Nephron (organoid): ENCODE results near the gene KCNG2.

Experiments
- H3K27ac Mint-ChIP-seq, 3 experiments: 2 replicates each; pipeline ENCODE4 v1.8.0; 2020; ENCODE audit warnings: mixed read lengths in 3 of 3, mild to moderate bottlenecking in 2 of 3, moderate library complexity in 1 of 3
- H3K27me3 Mint-ChIP-seq: 2 replicates; pipeline ENCODE4 v1.8.0; 2021; ENCODE audit warnings: low read depth, mild to moderate bottlenecking, moderate library complexity, mixed read lengths
- H3K36me3 Mint-ChIP-seq: 2 replicates; pipeline ENCODE4 v1.8.0; 2020; ENCODE audit warnings: low read depth, mixed read lengths
- H3K4me1 Mint-ChIP-seq: 2 replicates; pipeline ENCODE4 v1.8.0; 2020; ENCODE audit warnings: mixed read lengths
- H3K4me3 Mint-ChIP-seq, 3 experiments: 2 replicates each; pipeline ENCODE4 v1.8.0; 2020; ENCODE audit warnings: mild to moderate bottlenecking in 3 of 3, mixed read lengths in 3 of 3, moderate library complexity in 2 of 3
- H3K9me3 Mint-ChIP-seq: 2 replicates; pipeline ENCODE4 v1.8.0; 2020; ENCODE audit warnings: mixed read lengths
- TF ChIP-seq, protein P1 (sequence below), 3 experiments: fragments of 200-600 bp; sonication (generic); IDR thresholded peaks; one replicate each; pipeline ENCODE4 v1.5.0; 2021; ENCODE audit warnings: antibody characterized with exemption in 3 of 3; ENCODE audit not compliant: unreplicated experiment in 3 of 3

The KCNG2 gene

DNA sequence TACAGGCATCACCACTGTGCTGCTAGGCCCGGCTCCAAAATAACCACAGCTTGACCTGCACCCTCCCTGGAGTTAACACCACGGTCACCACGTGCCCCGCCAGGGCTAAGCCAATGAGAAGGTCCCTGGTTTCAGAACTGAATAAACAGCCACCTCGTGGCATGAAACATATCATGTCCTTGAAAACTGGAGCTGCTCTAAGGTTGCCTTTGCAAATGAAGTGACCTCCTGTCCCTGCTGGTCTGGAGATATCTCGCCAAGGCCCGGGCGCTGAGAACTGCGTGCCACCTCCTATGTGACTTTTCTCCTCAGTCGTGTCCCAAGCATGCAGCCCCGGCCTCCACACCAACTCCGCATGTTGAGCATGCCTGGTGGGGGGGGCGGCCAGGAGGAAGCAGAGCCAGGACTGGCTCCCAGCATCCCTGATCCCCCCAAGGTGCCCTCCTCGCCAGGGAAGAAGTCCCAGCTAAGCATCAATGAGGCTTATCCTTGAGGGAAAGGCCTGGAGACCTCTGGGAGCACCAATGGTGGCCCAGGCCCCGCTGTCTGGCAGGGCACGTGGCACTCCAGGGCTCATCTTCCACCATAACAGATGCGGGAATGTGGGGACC, 16.3 kb upstream of the KCNG2 start:
- Mint-ChIP-seq H3K27me3 (peaks cover 64% of the 10 kb centered on the region), H3K9me3 (peaks cover 3% of the 10 kb centered on the region), H3K36me3 (no peaks in the 10 kb centered on the region), H3K4me3 (no peak overlapping the region), H3K4me1 (peaks cover 6% of the 10 kb centered on the region), H3K27ac (no peak overlapping the region)
- TF ChIP-seq, protein P1, sequence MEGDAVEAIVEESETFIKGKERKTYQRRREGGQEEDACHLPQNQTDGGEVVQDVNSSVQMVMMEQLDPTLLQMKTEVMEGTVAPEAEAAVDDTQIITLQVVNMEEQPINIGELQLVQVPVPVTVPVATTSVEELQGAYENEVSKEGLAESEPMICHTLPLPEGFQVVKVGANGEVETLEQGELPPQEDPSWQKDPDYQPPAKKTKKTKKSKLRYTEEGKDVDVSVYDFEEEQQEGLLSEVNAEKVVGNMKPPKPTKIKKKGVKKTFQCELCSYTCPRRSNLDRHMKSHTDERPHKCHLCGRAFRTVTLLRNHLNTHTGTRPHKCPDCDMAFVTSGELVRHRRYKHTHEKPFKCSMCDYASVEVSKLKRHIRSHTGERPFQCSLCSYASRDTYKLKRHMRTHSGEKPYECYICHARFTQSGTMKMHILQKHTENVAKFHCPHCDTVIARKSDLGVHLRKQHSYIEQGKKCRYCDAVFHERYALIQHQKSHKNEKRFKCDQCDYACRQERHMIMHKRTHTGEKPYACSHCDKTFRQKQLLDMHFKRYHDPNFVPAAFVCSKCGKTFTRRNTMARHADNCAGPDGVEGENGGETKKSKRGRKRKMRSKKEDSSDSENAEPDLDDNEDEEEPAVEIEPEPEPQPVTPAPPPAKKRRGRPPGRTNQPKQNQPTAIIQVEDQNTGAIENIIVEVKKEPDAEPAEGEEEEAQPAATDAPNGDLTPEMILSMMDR (IDR thresholded peaks at IDR 0.05; ENCODE audit: unreplicated experiment in 3 of 3), result no peak

DNA sequence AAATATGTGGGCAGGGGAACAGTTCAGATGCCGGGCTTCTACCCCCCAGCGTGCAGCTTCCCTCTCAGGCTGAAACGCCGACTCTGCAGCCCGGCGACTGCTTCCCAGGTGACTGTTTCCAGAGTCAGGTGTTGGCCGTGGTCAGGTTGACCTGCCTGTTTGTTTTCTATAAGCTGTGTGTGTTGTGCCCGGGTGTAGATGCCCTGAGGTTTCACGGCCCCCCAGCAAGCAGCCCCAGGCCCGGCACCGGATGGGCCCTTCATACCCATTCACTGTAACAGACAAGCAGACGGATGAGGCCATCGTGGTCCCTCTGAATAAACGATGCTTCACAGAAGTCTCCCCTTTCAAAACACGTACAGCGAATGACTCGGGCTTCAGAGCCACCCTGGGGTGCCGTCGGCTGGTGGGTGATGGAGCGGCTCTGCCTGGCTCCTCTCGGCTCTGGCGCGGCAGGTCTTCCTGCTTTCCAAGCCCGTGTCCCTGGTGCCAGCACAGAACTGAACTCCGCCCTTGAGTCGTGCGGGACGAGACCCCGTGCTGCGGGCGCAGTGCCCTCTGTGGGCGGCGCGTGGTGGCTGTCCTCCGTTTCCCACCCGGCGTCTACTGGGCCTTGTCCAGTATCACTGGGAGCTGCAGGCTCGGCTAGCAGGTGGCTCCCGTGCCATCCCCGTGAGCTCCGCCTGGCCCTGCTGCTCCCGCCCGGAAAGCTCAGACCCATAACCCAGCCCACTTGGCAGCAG, 15.0 kb upstream of the KCNG2 start:
- Mint-ChIP-seq H3K27ac (no peak overlapping the region), H3K36me3 (no peaks in the 10 kb centered on the region), H3K4me1 (peaks cover 6% of the 10 kb centered on the region), H3K9me3 (no peaks in the 10 kb centered on the region), H3K4me3 (no peak overlapping the region), H3K27me3 (peaks cover 64% of the 10 kb centered on the region)
- TF ChIP-seq, protein P1 (IDR thresholded peaks at IDR 0.05; ENCODE audit: unreplicated experiment in 3 of 3), result no peak

DNA sequence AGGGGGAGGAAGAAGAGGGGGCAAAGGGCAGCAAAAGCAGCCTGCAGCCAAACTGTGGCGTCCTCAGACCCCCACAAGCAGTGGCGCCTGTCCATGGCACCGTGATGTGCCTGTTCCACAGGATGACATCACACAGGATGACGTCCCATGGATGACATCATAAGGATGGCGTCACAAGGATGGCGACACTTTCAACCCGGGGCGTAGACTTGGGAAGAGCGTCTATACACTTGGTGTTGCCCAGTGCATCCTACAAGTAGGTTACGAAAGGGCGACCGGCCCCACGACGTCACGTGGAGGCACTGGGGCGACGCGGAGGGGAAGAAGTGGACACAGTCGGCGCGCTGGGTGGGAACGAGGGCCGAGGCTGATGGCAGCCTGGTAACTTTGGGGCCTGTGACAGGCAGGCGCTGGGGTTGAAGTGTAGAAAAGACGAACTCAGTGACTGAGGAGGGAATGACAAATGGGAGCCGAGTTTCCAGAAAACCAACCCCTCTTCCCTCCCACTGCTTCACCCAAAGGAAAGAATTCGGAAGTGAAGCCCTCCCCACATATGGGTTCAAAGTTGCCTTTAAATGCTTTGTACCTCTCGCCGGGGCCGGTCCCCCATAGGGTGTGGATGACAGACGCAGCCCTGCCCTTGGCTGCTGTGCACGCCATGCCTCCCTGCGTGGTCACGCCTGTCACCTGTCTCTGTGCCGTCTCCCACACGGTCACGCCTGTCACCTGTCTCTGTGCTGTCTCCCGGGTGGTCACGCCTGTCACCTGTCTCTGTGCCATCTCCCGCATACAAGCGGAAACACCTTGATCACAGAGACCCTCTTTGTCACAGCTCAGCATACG, 13.4 kb upstream of the KCNG2 start:
- Mint-ChIP-seq H3K4me3 (no peak overlapping the region), H3K27me3 (peaks cover 64% of the 10 kb centered on the region)

DNA sequence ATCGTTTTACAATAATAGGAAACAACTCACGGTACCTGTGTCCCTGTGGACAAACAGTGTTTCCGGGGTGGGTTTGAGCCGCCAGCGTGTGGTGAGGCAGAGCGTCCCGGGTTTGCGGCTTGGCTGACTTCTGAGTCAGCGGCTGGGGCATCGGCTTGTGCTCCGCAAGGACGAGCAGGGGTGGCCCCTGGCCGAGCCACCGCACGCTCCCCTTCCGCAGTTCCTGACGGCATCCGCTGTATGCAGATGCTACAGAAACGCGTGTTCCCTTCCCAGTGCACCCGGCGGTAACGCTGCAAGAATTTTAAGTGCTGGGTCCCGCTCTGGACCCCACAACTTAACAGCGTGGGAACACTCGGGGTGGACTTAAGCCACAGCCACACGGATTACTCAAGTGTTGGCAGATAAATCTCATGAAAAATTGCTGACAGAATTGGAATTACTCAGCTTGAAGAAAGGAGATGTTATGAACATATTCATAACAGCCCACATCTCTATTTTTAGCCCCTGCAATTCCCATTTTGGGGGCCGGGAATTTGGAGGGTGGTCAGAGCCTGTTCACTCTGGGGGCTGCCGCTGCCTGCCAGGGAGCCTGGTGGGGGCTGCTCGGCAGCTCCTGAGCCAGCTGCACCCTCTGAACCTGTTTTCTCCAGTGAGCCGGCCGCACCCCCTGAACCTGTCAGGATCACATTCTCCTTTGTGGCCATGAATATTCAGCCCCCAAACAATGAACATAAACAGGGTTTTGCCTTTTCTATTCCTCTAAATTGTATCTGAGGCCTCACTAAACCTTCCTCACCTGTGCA, 12.6 kb upstream of the KCNG2 start:
- Mint-ChIP-seq H3K9me3 (no peaks in the 10 kb centered on the region), H3K36me3 (no peaks in the 10 kb centered on the region), H3K27me3 (peaks cover 71% of the 10 kb centered on the region), H3K4me1 (peaks cover 6% of the 10 kb centered on the region), H3K27ac (no peak overlapping the region), H3K4me3 (no peak overlapping the region)
- TF ChIP-seq, protein P1 (IDR thresholded peaks at IDR 0.05; ENCODE audit: unreplicated experiment in 3 of 3), result no peak

More for the DNA sequence above, 13.4 kb upstream of the KCNG2 start:
- no peaks in the 10 kb centered on the region for H3K36me3 Mint-ChIP-seq
- no peak overlapping the region for H3K27ac Mint-ChIP-seq
- H3K4me1 Mint-ChIP-seq, result peaks cover 6% of the 10 kb centered on the region
- TF ChIP-seq, protein P1 (IDR thresholded peaks at IDR 0.05; ENCODE audit: unreplicated experiment in 3 of 3), result no peak
- H3K9me3 Mint-ChIP-seq, result no peaks in the 10 kb centered on the region

DNA sequence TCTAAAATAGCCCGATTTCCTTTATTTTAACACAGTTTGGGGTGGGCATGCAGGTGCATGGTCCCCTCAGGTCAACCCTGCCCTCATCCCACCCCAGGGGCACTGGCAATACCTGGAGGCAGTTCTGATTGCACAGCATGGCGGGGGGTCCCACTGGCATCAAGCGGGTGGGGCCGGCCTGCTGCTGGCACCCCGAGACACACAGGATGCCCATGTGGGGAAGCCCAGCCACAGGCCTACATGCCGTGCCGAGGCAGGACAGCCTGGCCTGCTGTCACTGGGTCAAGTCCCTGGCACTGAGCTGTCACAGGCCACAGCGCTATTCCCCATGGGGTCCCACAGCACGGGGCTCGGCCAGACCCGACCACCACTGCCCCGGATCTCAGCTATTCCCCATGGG, 11.9 kb upstream of the KCNG2 start:
- Mint-ChIP-seq H3K4me3 (no peak overlapping the region), H3K9me3 (no peaks in the 10 kb centered on the region), H3K27ac (no peak overlapping the region), H3K36me3 (no peaks in the 10 kb centered on the region), H3K4me1 (peaks cover 6% of the 10 kb centered on the region), H3K27me3 (peaks cover 74% of the 10 kb centered on the region)
- TF ChIP-seq, protein P1 (IDR thresholded peaks at IDR 0.05; ENCODE audit: unreplicated experiment in 3 of 3), result no peak
